ENCODE data around the gene TNS1.

GRCh38 chr2:217944366-217944765 is 58.4 kb downstream of the TNS1 start:
- no peak for TF ChIP-seq CTCF (IDR thresholded peaks at IDR 0.05; ENCODE audit: insufficient read depth, low read length)
- TF ChIP-seq GABPA (IDR thresholded peaks at IDR 0.05; ENCODE audit: low read depth): no peak
